WTC11 (cell line): Measurements from ENCODE around the gene CMBL. TPM values are rescaled to one million over a fixed set of nuclear protein-coding genes. Genes with fewer than 3 reads are reported as not detected.
A peak's percentile ranks its signal among the peaks of the same experiment; 100 is the strongest.

ENCODE experiments used
- ATAC-seq: fragments of 200-7000 bp; cut with Tn5 transposase; 2 replicates; pipeline ENCODE4 v1.10.0; 2021; ENCODE audit warnings: mild to moderate bottlenecking, moderate library complexity
- CTCF ChIA-PET: fragments of 300-600 bp; sonication (Branson Sonifier 250); formaldehyde crosslinking; loops from one replicate; lab custom pipeline; 2021; ENCODE audit warnings: antibody characterized with exemption; lab: Charles Lee
- POLR2A ChIA-PET: fragments of 350-600 bp; sonication (Branson Sonifier 250); formaldehyde crosslinking; loops from one replicate; lab custom pipeline; 2021; ENCODE audit warnings: antibody characterized with exemption; lab: Charles Lee
- DNase-seq: peaks from one replicate; pipeline ENCODE4 v3.0.0; 2021; ENCODE audit warnings: low spot score
- H3K27ac Mint-ChIP-seq: 2 replicates; pipeline ENCODE4 v1.8.0; 2021; ENCODE audit warnings: mixed read lengths
- H3K27me3 Mint-ChIP-seq: 2 replicates; pipeline ENCODE4 v1.8.0; 2021; ENCODE audit warnings: low read depth, mild to moderate bottlenecking, moderate library complexity, mixed read lengths
- H3K36me3 Mint-ChIP-seq: 2 replicates; pipeline ENCODE4 v1.8.0; 2021; ENCODE audit warnings: mixed read lengths
- H3K4me1 Mint-ChIP-seq: 2 replicates; pipeline ENCODE4 v1.8.0; 2022; ENCODE audit warnings: mixed read lengths
- H3K4me3 Mint-ChIP-seq: 2 replicates; pipeline ENCODE4 v1.8.0; 2021; ENCODE audit warnings: mild to moderate bottlenecking, moderate library complexity, mixed read lengths
- H3K9me3 Mint-ChIP-seq: 2 replicates; pipeline ENCODE4 v1.8.0; 2021; ENCODE audit warnings: mixed read lengths
- CREM ChIP-seq: sonication (generic); formaldehyde crosslinking; IDR thresholded peaks from 2 replicates; pipeline ENCODE4 v1.8.1; 2022; ENCODE audit warnings: mild to moderate bottlenecking, missing genetic modification reagents, moderate library complexity
- FOXK1 ChIP-seq: sonication (generic); formaldehyde crosslinking; IDR thresholded peaks from 2 replicates; pipeline ENCODE4 v1.8.0; 2022; ENCODE audit warnings: mild to moderate bottlenecking, moderate library complexity, missing genetic modification reagents
- HMGA2 ChIP-seq: fragments of 250-450 bp; sonication (Bioruptor Pico); IDR thresholded peaks from 2 replicates; pipeline ENCODE4 v1.4.0; 2021; ENCODE audit warnings: mild to moderate bottlenecking, moderate library complexity
- IRF2 ChIP-seq: sonication (generic); formaldehyde crosslinking; IDR thresholded peaks from 2 replicates; pipeline ENCODE4 v1.8.0; 2022; ENCODE audit warnings: low read depth, missing genetic modification reagents, borderline replicate concordance
- JUN ChIP-seq: sonication (generic); formaldehyde crosslinking; IDR thresholded peaks from 2 replicates; pipeline ENCODE4 v1.8.0; 2023; ENCODE audit warnings: mild to moderate bottlenecking, missing genetic modification reagents
- MYBL2 ChIP-seq: sonication (generic); formaldehyde crosslinking; IDR thresholded peaks from 2 replicates; pipeline ENCODE4 v1.8.1; 2023; ENCODE audit warnings: mild to moderate bottlenecking, moderate library complexity, missing genetic modification reagents
- ZNF121 ChIP-seq: sonication (generic); formaldehyde crosslinking; IDR thresholded peaks from 2 replicates; pipeline ENCODE4 v1.8.0; 2023; ENCODE audit warnings: missing genetic modification reagents
- ZNF219 ChIP-seq: sonication (generic); formaldehyde crosslinking; IDR thresholded peaks from 2 replicates; pipeline ENCODE4 v1.8.0; 2023; ENCODE audit warnings: missing genetic modification reagents, mild to moderate bottlenecking, borderline replicate concordance
- total RNA-seq: library from RNA; stranded (reverse); gene quantifications from 3 replicates; pipeline ENCODE4 v1.2.3, GENCODE V29; 2021
- TF ChIP-seq, protein P1 (sequence below): sonication (generic); formaldehyde crosslinking; IDR thresholded peaks from 2 replicates; pipeline ENCODE4 v1.8.0; 2022; ENCODE audit warnings: mild to moderate bottlenecking, missing genetic modification reagents
- TF ChIP-seq, protein P2 (sequence below): sonication (generic); formaldehyde crosslinking; IDR thresholded peaks from 2 replicates; pipeline ENCODE4 v1.8.1; 2023; ENCODE audit warnings: mild to moderate bottlenecking, moderate library complexity, missing genetic modification reagents
- TF ChIP-seq, protein P3 (sequence below): sonication (generic); formaldehyde crosslinking; IDR thresholded peaks from 2 replicates; pipeline ENCODE4 v1.8.1; 2023; ENCODE audit warnings: mild to moderate bottlenecking, missing genetic modification reagents, moderate library complexity
- TF ChIP-seq, protein P4 (sequence below): fragments of 250-450 bp; sonication (Bioruptor Pico); IDR thresholded peaks from 2 replicates; pipeline ENCODE4 v1.9.0; 2021; ENCODE audit warnings: mild to moderate bottlenecking
- TF ChIP-seq, protein P5 (sequence below): fragments of 250-450 bp; sonication (Bioruptor Pico); IDR thresholded peaks from 2 replicates; pipeline ENCODE4 v1.9.0; 2021; ENCODE audit warnings: mild to moderate bottlenecking
- TF ChIP-seq, protein P6 (sequence below): sonication (generic); formaldehyde crosslinking; IDR thresholded peaks from 2 replicates; pipeline ENCODE4 v1.8.0; 2022; ENCODE audit warnings: mild to moderate bottlenecking, missing genetic modification reagents
- TF ChIP-seq, protein P7 (sequence below): sonication (generic); formaldehyde crosslinking; IDR thresholded peaks from 2 replicates; pipeline ENCODE4 v1.8.1; 2023; ENCODE audit warnings: mild to moderate bottlenecking, missing genetic modification reagents, borderline replicate concordance

CMBL gene
- total RNA-seq, 1 experiment from 2014 or later = 34.0 TPM

DNA sequence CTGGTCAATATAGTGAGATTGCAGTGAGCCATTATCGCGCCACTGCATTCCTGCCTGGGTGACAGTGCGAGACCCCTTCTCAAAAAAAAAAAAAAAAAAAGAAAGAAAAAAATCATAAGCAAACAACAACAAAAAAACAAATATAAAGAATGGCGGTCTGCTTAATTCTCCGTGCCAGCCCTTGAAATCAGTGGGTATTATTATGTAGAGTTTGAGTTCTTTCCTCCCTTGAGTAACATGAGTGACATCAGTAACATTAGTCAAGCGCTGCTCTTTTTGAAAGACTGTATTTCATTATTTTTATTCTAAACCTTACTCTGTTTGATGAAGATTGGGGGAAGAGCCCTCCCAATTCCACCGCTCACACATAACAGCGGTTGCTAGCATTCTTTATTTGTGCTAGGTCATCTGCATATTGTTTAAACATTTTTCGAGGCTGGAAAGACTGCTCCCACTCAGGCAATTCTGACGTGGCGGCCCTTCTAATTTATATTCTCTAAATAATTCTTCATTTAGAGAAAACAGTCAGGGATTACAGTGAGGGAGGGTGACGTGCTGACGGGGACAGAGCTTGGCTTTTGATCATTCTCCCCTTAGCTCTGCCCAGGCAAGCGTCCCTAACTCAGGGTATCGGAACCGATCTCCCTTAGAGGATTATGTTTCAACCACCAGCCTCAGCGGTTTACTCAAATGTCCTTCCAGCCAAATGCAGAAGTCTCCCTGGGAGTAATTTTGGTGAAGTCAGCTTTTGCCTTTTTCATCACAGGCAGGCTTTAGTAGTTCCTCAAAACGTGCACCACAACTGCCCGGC lies 44.9 kb upstream of the CMBL start:
- peak; percentile 6 for ATAC-seq
- Mint-ChIP-seq H3K9me3 (no peaks in the 10 kb centered on the region), H3K4me1 (peaks cover 35% of the 10 kb centered on the region), H3K36me3 (no peaks in the 10 kb centered on the region), H3K4me3 (peak overlapping the region; percentile 84), H3K27me3 (peaks cover 14% of the 10 kb centered on the region), H3K27ac (peak overlapping the region; percentile 91)
- TF ChIP-seq, protein P1, sequence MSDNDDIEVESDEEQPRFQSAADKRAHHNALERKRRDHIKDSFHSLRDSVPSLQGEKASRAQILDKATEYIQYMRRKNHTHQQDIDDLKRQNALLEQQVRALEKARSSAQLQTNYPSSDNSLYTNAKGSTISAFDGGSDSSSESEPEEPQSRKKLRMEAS (CRISPR knock-in tag) = no peak
- TF ChIP-seq, protein P2, sequence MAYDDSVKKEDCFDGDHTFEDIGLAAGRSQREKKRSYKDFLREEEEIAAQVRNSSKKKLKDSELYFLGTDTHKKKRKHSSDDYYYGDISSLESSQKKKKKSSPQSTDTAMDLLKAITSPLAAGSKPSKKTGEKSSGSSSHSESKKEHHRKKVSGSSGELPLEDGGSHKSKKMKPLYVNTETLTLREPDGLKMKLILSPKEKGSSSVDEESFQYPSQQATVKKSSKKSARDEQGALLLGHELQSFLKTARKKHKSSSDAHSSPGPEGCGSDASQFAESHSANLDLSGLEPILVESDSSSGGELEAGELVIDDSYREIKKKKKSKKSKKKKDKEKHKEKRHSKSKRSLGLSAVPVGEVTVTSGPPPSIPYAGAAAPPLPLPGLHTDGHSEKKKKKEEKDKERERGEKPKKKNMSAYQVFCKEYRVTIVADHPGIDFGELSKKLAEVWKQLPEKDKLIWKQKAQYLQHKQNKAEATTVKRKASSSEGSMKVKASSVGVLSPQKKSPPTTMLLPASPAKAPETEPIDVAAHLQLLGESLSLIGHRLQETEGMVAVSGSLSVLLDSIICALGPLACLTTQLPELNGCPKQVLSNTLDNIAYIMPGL (CRISPR knock-in tag) = no peak
- no peak for TF ChIP-seq ZNF219
- no peak for TF ChIP-seq JUN (CRISPR knock-in tag)
- TF ChIP-seq HMGA2 (CRISPR knock-in tag) = no peak
- TF ChIP-seq, protein P3, sequence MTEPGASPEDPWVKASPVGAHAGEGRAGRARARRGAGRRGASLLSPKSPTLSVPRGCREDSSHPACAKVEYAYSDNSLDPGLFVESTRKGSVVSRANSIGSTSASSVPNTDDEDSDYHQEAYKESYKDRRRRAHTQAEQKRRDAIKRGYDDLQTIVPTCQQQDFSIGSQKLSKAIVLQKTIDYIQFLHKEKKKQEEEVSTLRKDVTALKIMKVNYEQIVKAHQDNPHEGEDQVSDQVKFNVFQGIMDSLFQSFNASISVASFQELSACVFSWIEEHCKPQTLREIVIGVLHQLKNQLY = no peak
- TF ChIP-seq, protein P4, sequence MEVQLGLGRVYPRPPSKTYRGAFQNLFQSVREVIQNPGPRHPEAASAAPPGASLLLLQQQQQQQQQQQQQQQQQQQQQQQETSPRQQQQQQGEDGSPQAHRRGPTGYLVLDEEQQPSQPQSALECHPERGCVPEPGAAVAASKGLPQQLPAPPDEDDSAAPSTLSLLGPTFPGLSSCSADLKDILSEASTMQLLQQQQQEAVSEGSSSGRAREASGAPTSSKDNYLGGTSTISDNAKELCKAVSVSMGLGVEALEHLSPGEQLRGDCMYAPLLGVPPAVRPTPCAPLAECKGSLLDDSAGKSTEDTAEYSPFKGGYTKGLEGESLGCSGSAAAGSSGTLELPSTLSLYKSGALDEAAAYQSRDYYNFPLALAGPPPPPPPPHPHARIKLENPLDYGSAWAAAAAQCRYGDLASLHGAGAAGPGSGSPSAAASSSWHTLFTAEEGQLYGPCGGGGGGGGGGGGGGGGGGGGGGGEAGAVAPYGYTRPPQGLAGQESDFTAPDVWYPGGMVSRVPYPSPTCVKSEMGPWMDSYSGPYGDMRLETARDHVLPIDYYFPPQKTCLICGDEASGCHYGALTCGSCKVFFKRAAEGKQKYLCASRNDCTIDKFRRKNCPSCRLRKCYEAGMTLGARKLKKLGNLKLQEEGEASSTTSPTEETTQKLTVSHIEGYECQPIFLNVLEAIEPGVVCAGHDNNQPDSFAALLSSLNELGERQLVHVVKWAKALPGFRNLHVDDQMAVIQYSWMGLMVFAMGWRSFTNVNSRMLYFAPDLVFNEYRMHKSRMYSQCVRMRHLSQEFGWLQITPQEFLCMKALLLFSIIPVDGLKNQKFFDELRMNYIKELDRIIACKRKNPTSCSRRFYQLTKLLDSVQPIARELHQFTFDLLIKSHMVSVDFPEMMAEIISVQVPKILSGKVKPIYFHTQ (CRISPR knock-in tag) = no peak
- TF ChIP-seq IRF2 (CRISPR knock-in tag) = no peak
- DNase-seq = no peak
- CTCF ChIA-PET = interaction anchor here (0.7 to 3.4 kb wide), 7 partner anchors 12 to 275 kb away, joined by 3 to 20 read pairs (median 4); no protein-coding TSS in a partner anchor
- POLR2A ChIA-PET = interaction anchor here (0.9 to 1.9 kb wide), 15 partner anchors 10 to 275 kb away, joined by 3 to 10 read pairs (median 4); partner anchors contain the start of genes ATPSCKMT and CCT5

DNA sequence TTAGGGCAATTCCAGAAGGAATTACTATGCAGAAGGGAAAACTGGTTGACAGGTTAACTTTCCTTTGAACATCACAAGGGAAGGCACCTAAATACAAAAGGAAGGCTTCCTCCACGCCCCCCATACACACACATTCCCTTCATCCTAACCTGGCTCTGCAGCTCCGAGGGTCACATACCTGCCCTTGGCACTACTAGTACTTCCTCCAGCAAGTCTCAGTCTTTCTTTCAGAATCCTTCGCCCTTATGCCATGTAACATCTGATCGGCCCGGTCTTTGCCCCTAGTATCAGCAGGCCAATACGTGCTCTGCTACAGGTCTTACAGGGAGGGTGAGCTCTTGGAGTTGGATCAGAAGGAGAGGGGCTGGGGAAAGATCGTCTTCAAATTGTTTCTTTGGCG lies 44.2 kb upstream of the CMBL start:
- H3K4me3 Mint-ChIP-seq = peak overlapping the region; percentile 84
- H3K27ac Mint-ChIP-seq = no peak overlapping the region; the same call in 1 of the 2 replicates
- H3K9me3 Mint-ChIP-seq = no peaks in the 10 kb centered on the region
- ATAC-seq (no peak), DNase-seq (no peak)
- H3K4me1 Mint-ChIP-seq = peaks cover 31% of the 10 kb centered on the region
- ChIA-PET POLR2A (no interaction called here), CTCF (interaction anchor here (1.8 to 3.4 kb wide), 2 partner anchors 13 to 68 kb away, joined by 17 to 20 read pairs; no protein-coding TSS in a partner anchor)
- peaks cover 14% of the 10 kb centered on the region for H3K27me3 Mint-ChIP-seq
- TF ChIP-seq ZNF121 = no peak
- no peak for TF ChIP-seq MYBL2
- no peaks in the 10 kb centered on the region for H3K36me3 Mint-ChIP-seq

DNA sequence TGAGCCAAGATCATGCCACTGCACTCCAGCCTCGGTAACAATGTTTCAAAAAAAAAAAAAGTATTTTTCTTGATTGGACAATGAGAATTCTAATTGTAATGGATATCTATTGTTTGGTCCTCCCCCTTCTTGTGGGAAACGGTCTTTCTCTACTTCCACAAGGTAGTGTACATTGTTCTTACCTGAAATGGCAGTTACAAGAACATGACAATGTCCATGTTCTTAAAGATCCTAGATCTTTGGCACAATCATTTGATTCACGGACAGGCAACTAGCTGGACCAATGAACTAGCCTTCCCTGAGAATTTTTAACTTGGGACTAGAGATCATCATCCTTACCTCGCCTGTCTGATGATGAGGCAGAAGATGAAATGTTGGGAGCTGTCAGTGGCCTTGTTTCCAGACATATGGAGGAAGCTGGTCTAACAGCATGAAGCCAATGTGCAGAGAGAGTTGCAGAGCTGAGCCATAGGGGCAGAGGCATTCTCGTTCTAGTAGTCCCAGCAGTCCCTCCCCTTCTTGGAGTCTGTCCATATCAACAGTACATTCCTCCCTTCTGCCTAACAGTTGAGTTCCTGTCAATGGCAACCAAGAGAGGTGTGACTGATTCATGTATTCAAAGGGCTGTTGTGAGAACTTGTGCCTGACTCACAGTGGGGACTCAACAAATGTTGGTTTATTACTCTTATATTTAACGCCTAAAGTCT lies 43.6 kb upstream of the CMBL start:
- DNase-seq (no peak), ATAC-seq (no peak)
- CTCF ChIA-PET = interaction anchor here (3.4 kb wide), 1 partner anchor 14 kb away, joined by 20 read pairs; no protein-coding TSS in a partner anchor
- Mint-ChIP-seq H3K36me3 (no peaks in the 10 kb centered on the region), H3K27me3 (peaks cover 14% of the 10 kb centered on the region), H3K9me3 (no peaks in the 10 kb centered on the region), H3K4me3 (peak overlapping the region; percentile 84), H3K4me1 (peaks cover 28% of the 10 kb centered on the region), H3K27ac (no peak overlapping the region)
- POLR2A ChIA-PET = no interaction called here
- TF ChIP-seq, protein P5, sequence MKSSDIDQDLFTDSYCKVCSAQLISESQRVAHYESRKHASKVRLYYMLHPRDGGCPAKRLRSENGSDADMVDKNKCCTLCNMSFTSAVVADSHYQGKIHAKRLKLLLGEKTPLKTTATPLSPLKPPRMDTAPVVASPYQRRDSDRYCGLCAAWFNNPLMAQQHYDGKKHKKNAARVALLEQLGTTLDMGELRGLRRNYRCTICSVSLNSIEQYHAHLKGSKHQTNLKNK (CRISPR knock-in tag) = no peak
- TF ChIP-seq, protein P3 = no peak
- TF ChIP-seq FOXK1 (CRISPR knock-in tag) (no peak), CREM (CRISPR knock-in tag) (no peak)
- TF ChIP-seq, protein P6, sequence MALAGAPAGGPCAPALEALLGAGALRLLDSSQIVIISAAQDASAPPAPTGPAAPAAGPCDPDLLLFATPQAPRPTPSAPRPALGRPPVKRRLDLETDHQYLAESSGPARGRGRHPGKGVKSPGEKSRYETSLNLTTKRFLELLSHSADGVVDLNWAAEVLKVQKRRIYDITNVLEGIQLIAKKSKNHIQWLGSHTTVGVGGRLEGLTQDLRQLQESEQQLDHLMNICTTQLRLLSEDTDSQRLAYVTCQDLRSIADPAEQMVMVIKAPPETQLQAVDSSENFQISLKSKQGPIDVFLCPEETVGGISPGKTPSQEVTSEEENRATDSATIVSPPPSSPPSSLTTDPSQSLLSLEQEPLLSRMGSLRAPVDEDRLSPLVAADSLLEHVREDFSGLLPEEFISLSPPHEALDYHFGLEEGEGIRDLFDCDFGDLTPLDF = no peak
- TF ChIP-seq, protein P7, sequence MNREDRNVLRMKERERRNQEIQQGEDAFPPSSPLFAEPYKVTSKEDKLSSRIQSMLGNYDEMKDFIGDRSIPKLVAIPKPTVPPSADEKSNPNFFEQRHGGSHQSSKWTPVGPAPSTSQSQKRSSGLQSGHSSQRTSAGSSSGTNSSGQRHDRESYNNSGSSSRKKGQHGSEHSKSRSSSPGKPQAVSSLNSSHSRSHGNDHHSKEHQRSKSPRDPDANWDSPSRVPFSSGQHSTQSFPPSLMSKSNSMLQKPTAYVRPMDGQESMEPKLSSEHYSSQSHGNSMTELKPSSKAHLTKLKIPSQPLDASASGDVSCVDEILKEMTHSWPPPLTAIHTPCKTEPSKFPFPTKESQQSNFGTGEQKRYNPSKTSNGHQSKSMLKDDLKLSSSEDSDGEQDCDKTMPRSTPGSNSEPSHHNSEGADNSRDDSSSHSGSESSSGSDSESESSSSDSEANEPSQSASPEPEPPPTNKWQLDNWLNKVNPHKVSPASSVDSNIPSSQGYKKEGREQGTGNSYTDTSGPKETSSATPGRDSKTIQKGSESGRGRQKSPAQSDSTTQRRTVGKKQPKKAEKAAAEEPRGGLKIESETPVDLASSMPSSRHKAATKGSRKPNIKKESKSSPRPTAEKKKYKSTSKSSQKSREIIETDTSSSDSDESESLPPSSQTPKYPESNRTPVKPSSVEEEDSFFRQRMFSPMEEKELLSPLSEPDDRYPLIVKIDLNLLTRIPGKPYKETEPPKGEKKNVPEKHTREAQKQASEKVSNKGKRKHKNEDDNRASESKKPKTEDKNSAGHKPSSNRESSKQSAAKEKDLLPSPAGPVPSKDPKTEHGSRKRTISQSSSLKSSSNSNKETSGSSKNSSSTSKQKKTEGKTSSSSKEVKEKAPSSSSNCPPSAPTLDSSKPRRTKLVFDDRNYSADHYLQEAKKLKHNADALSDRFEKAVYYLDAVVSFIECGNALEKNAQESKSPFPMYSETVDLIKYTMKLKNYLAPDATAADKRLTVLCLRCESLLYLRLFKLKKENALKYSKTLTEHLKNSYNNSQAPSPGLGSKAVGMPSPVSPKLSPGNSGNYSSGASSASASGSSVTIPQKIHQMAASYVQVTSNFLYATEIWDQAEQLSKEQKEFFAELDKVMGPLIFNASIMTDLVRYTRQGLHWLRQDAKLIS = no peak
